ENCODE data around the gene UBE2K.
"Not testable (repeated sequence)": the region's sequence is repeated elsewhere in the genome, so short reads cannot be mapped to it uniquely, and the experiment has no call there.

DNA sequence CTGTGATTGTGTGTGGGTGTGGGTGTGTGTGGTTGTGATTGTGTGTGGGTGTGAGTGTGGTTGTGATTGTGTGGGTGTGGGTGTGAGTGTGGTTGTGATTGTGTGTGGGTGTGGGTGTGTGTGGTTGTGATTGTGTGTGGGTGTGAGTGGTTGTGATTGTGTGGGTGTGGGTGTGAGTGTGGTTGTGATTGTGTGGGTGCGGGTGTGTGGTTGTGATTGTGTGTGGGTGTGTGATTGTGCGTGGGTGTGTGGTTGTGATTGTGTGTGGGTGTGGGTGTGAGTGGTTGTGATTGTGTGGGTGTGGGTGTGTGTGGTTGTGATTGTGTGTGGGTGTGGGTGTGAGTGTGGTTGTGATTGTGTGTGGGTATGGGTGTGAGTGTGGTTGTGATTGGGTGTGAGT, 115.8 kb downstream of the UBE2K start:
- TF ChIP-seq, protein P1, sequence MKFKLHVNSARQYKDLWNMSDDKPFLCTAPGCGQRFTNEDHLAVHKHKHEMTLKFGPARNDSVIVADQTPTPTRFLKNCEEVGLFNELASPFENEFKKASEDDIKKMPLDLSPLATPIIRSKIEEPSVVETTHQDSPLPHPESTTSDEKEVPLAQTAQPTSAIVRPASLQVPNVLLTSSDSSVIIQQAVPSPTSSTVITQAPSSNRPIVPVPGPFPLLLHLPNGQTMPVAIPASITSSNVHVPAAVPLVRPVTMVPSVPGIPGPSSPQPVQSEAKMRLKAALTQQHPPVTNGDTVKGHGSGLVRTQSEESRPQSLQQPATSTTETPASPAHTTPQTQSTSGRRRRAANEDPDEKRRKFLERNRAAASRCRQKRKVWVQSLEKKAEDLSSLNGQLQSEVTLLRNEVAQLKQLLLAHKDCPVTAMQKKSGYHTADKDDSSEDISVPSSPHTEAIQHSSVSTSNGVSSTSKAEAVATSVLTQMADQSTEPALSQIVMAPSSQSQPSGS (tag by site-specific recombination; IDR thresholded peaks at IDR 0.05; ENCODE audit: low read depth): not testable (repeated sequence)
- not testable (repeated sequence) for TF ChIP-seq ZBTB11 (tag by site-specific recombination; conservative IDR thresholded peaks at IDR 0.05; ENCODE audit: low read depth); MYNN (tag by site-specific recombination; IDR thresholded peaks at IDR 0.05; ENCODE audit: borderline replicate concordance)

Data from HEK293 (cell line).